Activated naive CD4-positive, alpha-beta T cell (primary cell): Measurements from ENCODE around the gene NECAB2.

Source experiments
- DNase-seq, 4 experiments: peaks; one replicate each; lab custom pipeline; 2025; lab: John Stamatoyannopoulos, UW

NECAB2 gene

GRCh38 chr16:83952940-83953795 lies 14.9 kb upstream of the NECAB2 start, which contains the start of gene OSGIN1:
TSS of gene OSGIN1 (plus strand) at chr16:83953240. CDS start at chr16:83957672, 4,432 bp downstream.
- DNase-seq = peak; percentile 7 to 24 (median 18)

GRCh38 chr16:83953796-83954576 lies 14.1 kb upstream of the NECAB2 start:
- no peak for DNase-seq

- no peak for DNase-seq
Observed at GRCh38 chr16:83954577-83955016, 13.4 kb upstream of the NECAB2 start.

GRCh38 chr16:83955218-83956130 lies 12.6 kb upstream of the NECAB2 start:
- no peak for DNase-seq

GRCh38 chr16:83956336-83957289 lies 11.4 kb upstream of the NECAB2 start:
- peak; percentile 5 to 44 (median 38) for DNase-seq

- no peak for DNase-seq
Observed at GRCh38 chr16:83957296-83957855, 10.7 kb upstream of the NECAB2 start.

- DNase-seq = no peak
Observed at GRCh38 chr16:83958137-83958845, 9.8 kb upstream of the NECAB2 start.

- no peak for DNase-seq
Observed at GRCh38 chr16:83958846-83959565, 9.0 kb upstream of the NECAB2 start.

GRCh38 chr16:83959656-83960434 lies 8.2 kb upstream of the NECAB2 start:
- DNase-seq = no peak

- no peak for DNase-seq
Observed at GRCh38 chr16:83960521-83961249, 7.4 kb upstream of the NECAB2 start.

- DNase-seq = no peak
Observed at GRCh38 chr16:83961591-83961990, 6.5 kb upstream of the NECAB2 start.

GRCh38 chr16:83963277-83964119 lies 4.5 kb upstream of the NECAB2 start:
- DNase-seq = no peak

- DNase-seq = no peak
Observed at GRCh38 chr16:83964684-83965443, 3.2 kb upstream of the NECAB2 start.

- no peak for DNase-seq
Observed at GRCh38 chr16:83965444-83966152, 2.4 kb upstream of the NECAB2 start.

GRCh38 chr16:83966153-83966696 lies 1.8 kb upstream of the NECAB2 start:
- DNase-seq = no peak
